GM12878 (cell line): ENCODE results near the gene PLEKHA7. TPM values are rescaled to one million over a fixed set of nuclear protein-coding genes. Genes with fewer than 3 reads are reported as not detected.
A peak's percentile ranks its signal among the peaks of the same experiment; 100 is the strongest.

Experiments used
- BCL11A ChIP-seq: IDR thresholded peaks from 2 replicates; pipeline ENCODE4 v1.6.1; 2011; ENCODE audit warnings: low read depth, low read length
- CBX3 ChIP-seq: fragments of 200-600 bp; sonication (generic); IDR thresholded peaks from 2 replicates; pipeline ENCODE4 v1.6.1; 2016; ENCODE audit warnings: low read depth, borderline replicate concordance
- CHD4 ChIP-seq: fragments of 200-600 bp; sonication (generic); IDR thresholded peaks from 2 replicates; pipeline ENCODE4 v1.6.1; 2016; ENCODE audit warnings: mild to moderate bottlenecking
- EZH2 ChIP-seq: IDR thresholded peaks from 2 replicates; pipeline ENCODE4 v1.6.1; 2012; ENCODE audit warnings: low read depth, mild to moderate bottlenecking, control low read depth, inconsistent platforms, low read length, borderline replicate concordance; ENCODE audit not compliant: control insufficient read depth
- HDAC6 ChIP-seq: fragments of 200-600 bp; sonication (generic); IDR thresholded peaks from one replicate; pipeline ENCODE4 v1.8.0; 2017; ENCODE audit warnings: antibody characterized with exemption; ENCODE audit not compliant: unreplicated experiment
- IKZF2 ChIP-seq, 2 experiments: fragments of 450-650 bp; IDR thresholded peaks; 2 replicates each; pipeline ENCODE4 v1.6.1; 2017; ENCODE audit warnings: mild to moderate bottlenecking in 2 of 2, moderate library complexity in 2 of 2
- LARP7 ChIP-seq: fragments of 450-650 bp; IDR thresholded peaks from 2 replicates; pipeline ENCODE4 v1.6.1; 2017; ENCODE audit warnings: mild to moderate bottlenecking
- MEF2B ChIP-seq: fragments of 450-650 bp; IDR thresholded peaks from 2 replicates; pipeline ENCODE4 v1.6.1; 2018; ENCODE audit warnings: mild to moderate bottlenecking, moderate library complexity; ENCODE audit not compliant: partially characterized antibody, poor library complexity, severe bottlenecking
- NFIC ChIP-seq: IDR thresholded peaks from 2 replicates; pipeline ENCODE4 v1.6.1; 2012; ENCODE audit warnings: low read depth, mild to moderate bottlenecking, inconsistent platforms, low read length, moderate library complexity
- NR2F1 ChIP-seq: fragments of 450-650 bp; conservative IDR thresholded peaks from 2 replicates; pipeline ENCODE4 v1.6.1; 2017; ENCODE audit warnings: mild to moderate bottlenecking
- PAX5 ChIP-seq: IDR thresholded peaks from 2 replicates; pipeline ENCODE4 v1.6.1; 2011; ENCODE audit warnings: low read depth, low read length, borderline replicate concordance
- PML ChIP-seq: IDR thresholded peaks from 2 replicates; pipeline ENCODE4 v1.6.1; 2012; ENCODE audit warnings: low read length, inconsistent platforms
- RBBP5 ChIP-seq: fragments of 200-600 bp; sonication (generic); conservative IDR thresholded peaks from 2 replicates; pipeline ENCODE4 v1.6.1; 2016
- SIX5 ChIP-seq: IDR thresholded peaks from 2 replicates; pipeline ENCODE4 v1.6.1; 2011; ENCODE audit warnings: mild to moderate bottlenecking, low read depth, low read length, moderate library complexity; ENCODE audit not compliant: severe bottlenecking
- STAT3 ChIP-seq: IDR thresholded peaks from 2 replicates; pipeline ENCODE4 v1.6.1; 2011; ENCODE audit warnings: low read depth, low read length, improper control_type of control experiment
- SUZ12 ChIP-seq: fragments of 200-600 bp; sonication (generic); IDR thresholded peaks from one replicate; pipeline ENCODE4 v1.6.1; 2018; ENCODE audit warnings: antibody characterized with exemption, mild to moderate bottlenecking; ENCODE audit not compliant: unreplicated experiment
- YY1 ChIP-seq: IDR thresholded peaks from 2 replicates; pipeline ENCODE4 v1.6.1; 2011; ENCODE audit warnings: low read depth, mild to moderate bottlenecking, low read length
- ZNF622 ChIP-seq: fragments of 450-650 bp; IDR thresholded peaks from 2 replicates; pipeline ENCODE4 v1.6.1; 2017; ENCODE audit warnings: mild to moderate bottlenecking, inconsistent platforms
- polyA plus RNA-seq, 11 experiments: library from polyadenylated mRNA; depleted of rRNA in 4 of 11; unstranded in 6 of 11; stranded (reverse) in 5 of 11; fragments of >200 nt; fragmentation: Nextera tagmentation in 4 of 11; fragmentation: Illumina TruSeq in 1 of 11; extraction: Ambion mirVana in 4 of 11; extraction: Trizol in 1 of 11; gene quantifications; 1 replicate in 1 of 11; 2 replicates in 10 of 11; pipeline versions ENCODE4 v1.2.1 to v1.2.3, GENCODE V29; 2011 to 2016; ENCODE audit warnings: inconsistent platforms in 2 of 11, missing spikeins in 2 of 11, low read depth in 1 of 11
- total RNA-seq, 4 experiments: library from RNA; depleted of rRNA in 3 of 4; stranded (reverse); fragments of >200 nt in 3 of 4; fragmentation: Illumina TruSeq in 1 of 4; extraction: Trizol in 1 of 4; gene quantifications; 2 replicates each; pipeline versions ENCODE4 v1.2.1 to v1.2.3, GENCODE V29; 2013 to 2021
- TF ChIP-seq, protein P1 (sequence below): fragments of 450-650 bp; IDR thresholded peaks from 2 replicates; pipeline ENCODE4 v1.6.1; 2017; ENCODE audit warnings: mild to moderate bottlenecking, low read depth, inconsistent platforms; ENCODE audit not compliant: poor library complexity, severe bottlenecking
- TF ChIP-seq, protein P2 (sequence below): fragments of 450-650 bp; formaldehyde crosslinking; IDR thresholded peaks from 2 replicates; pipeline ENCODE4 v1.4.0; 2022; ENCODE audit warnings: mild to moderate bottlenecking, moderate library complexity
- TF ChIP-seq, protein P3 (sequence below): IDR thresholded peaks from 2 replicates; pipeline ENCODE4 v1.6.1; 2012; ENCODE audit warnings: low read length, inconsistent platforms
- TF ChIP-seq, protein P4 (sequence below): fragments of 450-650 bp; IDR thresholded peaks from 2 replicates; pipeline ENCODE4 v1.6.1; 2017; ENCODE audit warnings: low read depth, mild to moderate bottlenecking, moderate library complexity

The PLEKHA7 gene
- total and polyA plus RNA-seq, 10 of the 15 experiments (the other 5 are each of a cell fraction or from before 2014, with no cell fraction given), result 0.45 to 5.3 (median 2.1) TPM

DNA sequence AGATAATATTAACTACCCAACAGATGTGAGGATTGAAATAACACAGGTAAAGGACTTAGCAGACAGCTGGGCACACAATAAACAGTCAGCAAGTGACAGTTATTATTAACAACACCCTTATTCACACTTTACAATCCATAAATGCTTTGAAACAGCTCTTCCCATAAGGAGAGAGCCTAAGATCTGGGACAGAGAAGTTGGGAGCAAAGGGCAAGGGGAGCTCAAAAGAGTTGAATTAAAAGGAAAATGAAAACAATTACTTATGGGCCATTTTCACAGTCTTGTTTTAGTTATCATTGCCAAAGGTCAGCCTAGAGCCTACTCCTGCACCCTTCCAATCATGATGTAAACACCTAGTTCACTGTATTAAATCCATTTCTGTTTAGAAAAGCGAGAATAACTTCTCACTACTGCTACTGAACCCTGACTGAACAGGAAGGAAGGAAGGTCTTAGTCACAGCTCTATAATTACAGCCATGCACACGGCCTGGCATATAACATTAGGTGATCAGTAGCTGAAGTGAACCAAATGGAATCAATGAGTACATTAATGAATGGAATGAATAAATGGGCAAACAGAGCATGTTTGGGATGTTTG is 111.3 kb downstream of the PLEKHA7 start (continued):
- TF ChIP-seq YY1, result no peak
- TF ChIP-seq ZNF622, result no peak
- TF ChIP-seq NFIC, result no peak; the same call in 1 of the 2 replicates
- TF ChIP-seq CBX3, result no peak
- TF ChIP-seq NR2F1, result peak; percentile 20; the same call in 1 of the 2 replicates
- no peak for TF ChIP-seq STAT3
- peak; percentile 48; the same call in 1 of the 2 replicates for TF ChIP-seq BCL11A
- TF ChIP-seq PAX5, result peak; percentile 80; the same call in 1 of the 2 replicates
- TF ChIP-seq SIX5, result no peak
- no peak for TF ChIP-seq SUZ12
- TF ChIP-seq, protein P1, sequence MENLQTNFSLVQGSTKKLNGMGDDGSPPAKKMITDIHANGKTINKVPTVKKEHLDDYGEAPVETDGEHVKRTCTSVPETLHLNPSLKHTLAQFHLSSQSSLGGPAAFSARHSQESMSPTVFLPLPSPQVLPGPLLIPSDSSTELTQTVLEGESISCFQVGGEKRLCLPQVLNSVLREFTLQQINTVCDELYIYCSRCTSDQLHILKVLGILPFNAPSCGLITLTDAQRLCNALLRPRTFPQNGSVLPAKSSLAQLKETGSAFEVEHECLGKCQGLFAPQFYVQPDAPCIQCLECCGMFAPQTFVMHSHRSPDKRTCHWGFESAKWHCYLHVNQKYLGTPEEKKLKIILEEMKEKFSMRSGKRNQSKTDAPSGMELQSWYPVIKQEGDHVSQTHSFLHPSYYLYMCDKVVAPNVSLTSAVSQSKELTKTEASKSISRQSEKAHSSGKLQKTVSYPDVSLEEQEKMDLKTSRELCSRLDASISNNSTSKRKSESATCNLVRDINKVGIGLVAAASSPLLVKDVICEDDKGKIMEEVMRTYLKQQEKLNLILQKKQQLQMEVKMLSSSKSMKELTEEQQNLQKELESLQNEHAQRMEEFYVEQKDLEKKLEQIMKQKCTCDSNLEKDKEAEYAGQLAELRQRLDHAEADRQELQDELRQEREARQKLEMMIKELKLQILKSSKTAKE, result no peak
- TF ChIP-seq, protein P2, sequence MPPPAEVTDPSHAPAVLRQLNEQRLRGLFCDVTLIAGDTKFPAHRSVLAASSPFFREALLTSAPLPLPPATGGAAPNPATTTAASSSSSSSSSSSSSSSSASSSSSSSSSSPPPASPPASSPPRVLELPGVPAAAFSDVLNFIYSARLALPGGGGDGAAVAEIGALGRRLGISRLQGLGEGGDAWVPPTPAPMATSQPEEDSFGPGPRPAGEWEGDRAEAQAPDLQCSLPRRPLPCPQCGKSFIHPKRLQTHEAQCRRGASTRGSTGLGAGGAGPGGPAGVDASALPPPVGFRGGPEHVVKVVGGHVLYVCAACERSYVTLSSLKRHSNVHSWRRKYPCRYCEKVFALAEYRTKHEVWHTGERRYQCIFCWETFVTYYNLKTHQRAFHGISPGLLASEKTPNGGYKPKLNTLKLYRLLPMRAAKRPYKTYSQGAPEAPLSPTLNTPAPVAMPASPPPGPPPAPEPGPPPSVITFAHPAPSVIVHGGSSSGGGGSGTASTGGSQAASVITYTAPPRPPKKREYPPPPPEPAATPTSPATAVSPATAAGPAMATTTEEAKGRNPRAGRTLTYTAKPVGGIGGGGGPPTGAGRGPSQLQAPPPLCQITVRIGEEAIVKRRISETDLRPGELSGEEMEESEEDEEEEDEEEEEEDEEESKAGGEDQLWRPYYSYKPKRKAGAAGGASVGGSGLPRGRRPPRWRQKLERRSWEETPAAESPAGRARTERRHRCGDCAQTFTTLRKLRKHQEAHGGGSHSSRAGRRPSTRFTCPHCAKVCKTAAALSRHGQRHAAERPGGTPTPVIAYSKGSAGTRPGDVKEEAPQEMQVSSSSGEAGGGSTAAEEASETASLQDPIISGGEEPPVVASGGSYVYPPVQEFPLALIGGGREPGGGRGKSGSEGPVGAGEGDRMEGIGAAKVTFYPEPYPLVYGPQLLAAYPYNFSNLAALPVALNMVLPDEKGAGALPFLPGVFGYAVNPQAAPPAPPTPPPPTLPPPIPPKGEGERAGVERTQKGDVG (CRISPR knock-in tag), result no peak
- TF ChIP-seq, protein P3, sequence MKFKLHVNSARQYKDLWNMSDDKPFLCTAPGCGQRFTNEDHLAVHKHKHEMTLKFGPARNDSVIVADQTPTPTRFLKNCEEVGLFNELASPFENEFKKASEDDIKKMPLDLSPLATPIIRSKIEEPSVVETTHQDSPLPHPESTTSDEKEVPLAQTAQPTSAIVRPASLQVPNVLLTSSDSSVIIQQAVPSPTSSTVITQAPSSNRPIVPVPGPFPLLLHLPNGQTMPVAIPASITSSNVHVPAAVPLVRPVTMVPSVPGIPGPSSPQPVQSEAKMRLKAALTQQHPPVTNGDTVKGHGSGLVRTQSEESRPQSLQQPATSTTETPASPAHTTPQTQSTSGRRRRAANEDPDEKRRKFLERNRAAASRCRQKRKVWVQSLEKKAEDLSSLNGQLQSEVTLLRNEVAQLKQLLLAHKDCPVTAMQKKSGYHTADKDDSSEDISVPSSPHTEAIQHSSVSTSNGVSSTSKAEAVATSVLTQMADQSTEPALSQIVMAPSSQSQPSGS, result no peak; the same call in 1 of the 2 replicates
- no peak for TF ChIP-seq LARP7
- TF ChIP-seq, protein P4, sequence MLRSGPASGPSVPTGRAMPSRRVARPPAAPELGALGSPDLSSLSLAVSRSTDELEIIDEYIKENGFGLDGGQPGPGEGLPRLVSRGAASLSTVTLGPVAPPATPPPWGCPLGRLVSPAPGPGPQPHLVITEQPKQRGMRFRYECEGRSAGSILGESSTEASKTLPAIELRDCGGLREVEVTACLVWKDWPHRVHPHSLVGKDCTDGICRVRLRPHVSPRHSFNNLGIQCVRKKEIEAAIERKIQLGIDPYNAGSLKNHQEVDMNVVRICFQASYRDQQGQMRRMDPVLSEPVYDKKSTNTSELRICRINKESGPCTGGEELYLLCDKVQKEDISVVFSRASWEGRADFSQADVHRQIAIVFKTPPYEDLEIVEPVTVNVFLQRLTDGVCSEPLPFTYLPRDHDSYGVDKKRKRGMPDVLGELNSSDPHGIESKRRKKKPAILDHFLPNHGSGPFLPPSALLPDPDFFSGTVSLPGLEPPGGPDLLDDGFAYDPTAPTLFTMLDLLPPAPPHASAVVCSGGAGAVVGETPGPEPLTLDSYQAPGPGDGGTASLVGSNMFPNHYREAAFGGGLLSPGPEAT, result no peak
- TF ChIP-seq HDAC6, result no peak
- TF ChIP-seq EZH2, result no peak
- TF ChIP-seq CHD4, result no peak
- no peak; the same call in 1 of the 2 replicates for TF ChIP-seq PML
- TF ChIP-seq MEF2B, result no peak
- TF ChIP-seq RBBP5, result peak; percentile 50; the same call in 1 of the 2 replicates
- 0 out of 4 replicates have a peak, but pooled peaks have one; percentile 7 to 9 for TF ChIP-seq IKZF2 (IDR thresholded peaks at IDR 0.05)
